PC-9 (cell line): ENCODE data around the gene PTGDS.

ENCODE experiments used
- CTCF ChIP-seq: fragments of 200-600 bp; sonication (generic); conservative IDR thresholded peaks from 2 replicates; pipeline ENCODE4 v1.6.1; 2017; ENCODE audit warnings: mixed run types, antibody characterized with exemption, mild to moderate bottlenecking, moderate library complexity
- EZH2 ChIP-seq: fragments of 200-600 bp; sonication (generic); IDR thresholded peaks from 2 replicates; pipeline ENCODE4 v1.8.0; 2017; ENCODE audit warnings: antibody characterized with exemption, low read depth

GRCh38 chr9:136970361-136970760, 6.9 kb upstream of the PTGDS start:
- TF ChIP-seq CTCF (no peak), EZH2 (no peak)
